Measurements from ENCODE around the gene FKBP4.

The FKBP4 gene

DNA sequence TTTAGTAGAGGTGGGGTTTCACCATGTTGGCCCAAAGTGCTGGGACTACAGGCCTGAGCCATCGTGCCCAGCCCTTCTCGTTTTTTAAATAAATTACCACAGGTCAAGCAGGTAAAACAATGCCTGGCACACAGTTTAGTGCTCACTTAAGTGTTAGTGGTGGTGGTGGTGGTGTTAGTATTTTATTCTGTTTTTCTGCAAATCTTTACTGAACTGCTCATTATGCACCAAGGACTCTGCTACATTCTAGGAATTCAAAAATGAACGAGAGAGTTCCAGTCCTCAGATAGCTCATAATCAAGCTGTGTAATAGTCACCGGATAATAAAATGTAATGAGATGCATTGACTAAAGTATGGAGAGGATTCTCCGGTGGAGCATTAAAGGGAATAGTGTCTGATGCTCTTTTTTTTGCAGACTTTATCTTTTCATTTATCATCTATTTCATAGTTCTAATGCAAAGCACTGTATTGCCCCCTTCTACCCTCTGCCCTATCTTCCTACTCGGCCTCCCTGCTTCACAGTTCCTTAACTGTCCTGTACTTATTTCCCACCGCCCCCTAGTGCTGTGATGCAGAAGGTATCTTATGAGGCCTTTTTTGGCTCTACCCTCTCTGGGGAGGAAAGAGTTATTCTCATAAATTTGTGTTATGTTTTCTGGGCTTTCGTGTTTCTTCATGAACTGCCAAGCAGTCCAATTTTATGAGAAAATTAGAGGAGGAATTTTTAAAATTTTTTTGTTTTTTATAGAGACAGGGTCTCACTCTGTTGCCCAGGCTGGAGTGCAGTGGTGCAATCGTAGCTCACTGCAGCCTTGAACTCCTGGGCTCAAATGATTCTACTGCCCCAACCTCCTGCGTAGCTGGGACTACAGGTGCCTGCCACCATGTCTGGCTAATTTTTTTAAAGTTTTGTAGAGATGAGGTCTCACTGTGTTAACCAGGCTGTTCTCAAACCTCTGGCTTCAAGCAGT lies 18.7 kb downstream of the FKBP4 start:
- H3K4me1 Mint-ChIP-seq = peaks cover 36% of the 10 kb centered on the region
- DNase-seq (peak; percentile 58), ATAC-seq (peak; percentile 50)
- H3K27ac Mint-ChIP-seq = peak overlapping the region; percentile 100
- H3K4me3 Mint-ChIP-seq = peak overlapping the region; percentile 100
- H3K27me3 Mint-ChIP-seq = no peaks in the 10 kb centered on the region
- H3K36me3 Mint-ChIP-seq (ENCODE audit: low read depth) = peaks cover 27% of the 10 kb centered on the region
- no peaks in the 10 kb centered on the region for H3K9me3 Mint-ChIP-seq

DNA sequence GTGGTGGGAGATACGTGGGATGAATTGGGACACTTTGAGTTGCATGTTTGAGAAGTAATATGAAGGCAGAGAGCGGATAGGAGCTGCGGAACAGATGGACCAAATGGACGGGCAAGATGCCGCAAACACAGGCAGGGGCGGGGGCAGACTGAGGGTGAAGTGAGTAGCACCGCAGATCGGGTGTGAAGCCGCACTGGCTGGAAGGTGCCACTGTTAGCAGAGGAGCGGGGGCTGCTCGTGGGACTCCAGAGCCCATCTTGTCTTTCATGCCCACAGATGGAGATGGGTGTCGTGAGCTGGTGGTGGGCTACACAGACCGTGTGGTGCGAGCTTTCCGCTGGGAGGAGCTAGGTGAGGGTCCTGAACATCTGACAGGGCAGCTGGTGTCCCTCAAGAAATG lies 25.0 kb downstream of the FKBP4 start:
- no peak overlapping the region for H3K27ac Mint-ChIP-seq
- peaks cover 21% of the 10 kb centered on the region for H3K4me1 Mint-ChIP-seq
- H3K9me3 Mint-ChIP-seq = no peaks in the 10 kb centered on the region
- H3K4me3 Mint-ChIP-seq = no peak overlapping the region
- ATAC-seq = no peak
- DNase-seq = no peak
- no peaks in the 10 kb centered on the region for H3K27me3 Mint-ChIP-seq
- H3K36me3 Mint-ChIP-seq (ENCODE audit: low read depth) = peaks cover 48% of the 10 kb centered on the region

DNA sequence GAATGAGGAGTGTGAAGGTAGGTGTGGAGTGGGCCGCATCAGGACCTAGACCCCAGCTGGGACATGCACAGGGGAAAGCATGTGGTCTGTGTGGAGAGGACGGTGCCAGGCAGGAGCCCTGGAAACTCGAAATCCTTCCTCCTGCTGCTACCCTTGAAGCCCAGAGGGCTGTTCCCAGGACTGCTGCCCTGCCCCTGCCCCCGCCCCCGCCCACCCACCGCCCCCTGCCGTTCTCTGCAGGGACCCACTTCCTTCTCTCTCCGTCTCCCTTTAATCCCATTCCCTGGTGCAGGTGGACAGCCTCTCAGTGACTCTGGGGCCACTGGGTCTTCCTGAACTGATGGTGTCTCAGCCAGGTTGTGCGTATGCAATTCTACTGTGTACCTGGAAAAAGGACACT lies 25.7 kb downstream of the FKBP4 start:
- Mint-ChIP-seq H3K9me3 (no peaks in the 10 kb centered on the region), H3K27ac (no peak overlapping the region), H3K36me3 (ENCODE audit: low read depth) (peaks cover 51% of the 10 kb centered on the region), H3K4me1 (peaks cover 16% of the 10 kb centered on the region), H3K4me3 (no peak overlapping the region), H3K27me3 (no peaks in the 10 kb centered on the region)
- DNase-seq (no peak), ATAC-seq (no peak)

DNA sequence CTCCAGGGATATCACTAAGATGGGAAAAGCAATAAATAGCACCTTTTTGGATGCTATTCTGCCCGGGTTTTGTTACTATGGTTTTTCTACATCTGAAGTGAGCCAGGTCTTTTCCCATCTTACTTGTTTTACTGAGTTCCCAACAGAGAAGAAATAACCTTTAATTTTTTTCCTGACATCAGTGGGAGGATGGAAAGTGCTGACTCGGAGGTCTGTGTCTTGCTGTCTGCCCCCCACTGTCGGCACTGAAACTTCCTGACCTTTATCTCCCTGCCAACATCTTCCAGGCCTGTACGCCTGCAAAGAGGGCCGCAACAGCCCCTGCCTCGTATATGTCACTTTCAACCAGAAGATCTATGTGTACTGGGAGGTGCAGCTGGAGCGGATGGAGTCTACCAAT lies 28.7 kb downstream of the FKBP4 start:
- no peaks in the 10 kb centered on the region for H3K9me3 Mint-ChIP-seq
- peaks cover 40% of the 10 kb centered on the region for H3K36me3 Mint-ChIP-seq (ENCODE audit: low read depth)
- H3K4me1 Mint-ChIP-seq = peaks cover 8% of the 10 kb centered on the region
- no peak overlapping the region for H3K27ac Mint-ChIP-seq
- DNase-seq (no peak), ATAC-seq (no peak)
- H3K27me3 Mint-ChIP-seq = no peaks in the 10 kb centered on the region
- no peak overlapping the region for H3K4me3 Mint-ChIP-seq

DNA sequence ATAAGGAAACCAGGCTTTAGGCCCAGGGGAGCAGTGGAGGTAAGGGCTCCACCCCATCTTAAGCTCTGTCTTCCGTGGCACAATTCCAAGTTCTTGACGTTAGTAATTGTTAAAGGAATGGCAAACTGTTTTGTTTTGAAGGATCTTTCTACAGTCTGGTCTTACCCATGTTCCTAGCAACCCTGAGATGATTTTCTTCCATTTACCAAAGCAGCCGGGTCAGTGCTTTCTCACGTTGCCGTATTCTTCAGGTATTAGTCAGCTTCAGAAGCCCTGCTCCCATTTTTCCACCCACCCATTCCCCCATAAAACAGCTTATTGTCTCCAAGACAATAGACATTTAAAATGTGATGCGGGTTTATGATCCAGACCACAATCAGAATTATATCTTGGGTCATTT lies 29.8 kb downstream of the FKBP4 start:
- H3K27ac Mint-ChIP-seq = no peak overlapping the region

DNA sequence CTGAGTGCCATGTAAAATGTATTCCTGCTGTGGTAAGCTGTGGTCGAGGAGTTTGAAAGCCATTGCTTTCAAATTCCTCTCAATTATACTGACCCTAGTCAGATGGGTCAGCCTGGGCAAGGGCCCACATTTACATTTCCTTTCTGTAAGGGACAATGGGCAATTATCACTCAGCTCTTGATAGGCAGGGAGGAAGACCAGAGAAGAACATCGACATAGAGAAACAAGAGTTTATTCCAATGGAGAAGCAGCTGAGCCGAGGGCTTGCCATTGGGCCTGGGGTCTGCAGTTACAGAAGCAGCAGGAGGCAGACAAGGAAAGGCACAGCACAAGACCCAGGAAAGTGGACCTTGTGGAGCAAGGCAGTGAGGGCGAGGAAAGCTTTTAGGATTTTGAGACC lies 30.4 kb downstream of the FKBP4 start:
- Mint-ChIP-seq H3K27me3 (no peaks in the 10 kb centered on the region), H3K4me3 (no peak overlapping the region), H3K4me1 (peaks cover 8% of the 10 kb centered on the region), H3K27ac (no peak overlapping the region), H3K36me3 (ENCODE audit: low read depth) (peaks cover 42% of the 10 kb centered on the region), H3K9me3 (no peaks in the 10 kb centered on the region)
- DNase-seq (no peak), ATAC-seq (no peak)

More for the DNA sequence above, 29.8 kb downstream of the FKBP4 start:
- peaks cover 8% of the 10 kb centered on the region for H3K4me1 Mint-ChIP-seq
- no peaks in the 10 kb centered on the region for H3K27me3 Mint-ChIP-seq
- no peak for DNase-seq
- H3K36me3 Mint-ChIP-seq (ENCODE audit: low read depth) = peaks cover 45% of the 10 kb centered on the region
- H3K9me3 Mint-ChIP-seq = no peaks in the 10 kb centered on the region
- no peak for ATAC-seq
- H3K4me3 Mint-ChIP-seq = no peak overlapping the region

DNA sequence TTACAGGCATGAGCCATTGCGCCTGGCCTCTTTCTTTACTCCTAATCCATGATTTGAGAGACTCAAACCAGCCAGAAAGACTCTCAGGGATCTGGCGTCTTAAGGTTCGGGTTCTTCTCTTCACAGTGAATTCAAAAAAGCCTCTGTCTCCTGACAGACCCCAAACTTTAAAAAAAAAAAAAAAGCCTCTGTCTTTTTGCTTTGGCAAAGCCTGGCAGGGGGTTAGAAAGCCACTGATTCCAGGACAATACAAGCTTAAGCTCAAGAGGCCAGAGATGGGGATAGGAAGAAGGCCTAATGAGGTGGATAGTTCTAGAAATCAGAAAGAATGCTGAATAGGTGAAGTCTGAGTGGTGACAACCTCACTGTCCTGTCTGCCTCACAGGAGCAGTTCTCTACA lies 31.3 kb downstream of the FKBP4 start:
- DNase-seq (no peak), ATAC-seq (no peak)
- Mint-ChIP-seq H3K27me3 (no peaks in the 10 kb centered on the region), H3K4me3 (no peak overlapping the region), H3K4me1 (peaks cover 8% of the 10 kb centered on the region), H3K27ac (no peak overlapping the region), H3K36me3 (ENCODE audit: low read depth) (peaks cover 43% of the 10 kb centered on the region), H3K9me3 (no peaks in the 10 kb centered on the region)

DNA sequence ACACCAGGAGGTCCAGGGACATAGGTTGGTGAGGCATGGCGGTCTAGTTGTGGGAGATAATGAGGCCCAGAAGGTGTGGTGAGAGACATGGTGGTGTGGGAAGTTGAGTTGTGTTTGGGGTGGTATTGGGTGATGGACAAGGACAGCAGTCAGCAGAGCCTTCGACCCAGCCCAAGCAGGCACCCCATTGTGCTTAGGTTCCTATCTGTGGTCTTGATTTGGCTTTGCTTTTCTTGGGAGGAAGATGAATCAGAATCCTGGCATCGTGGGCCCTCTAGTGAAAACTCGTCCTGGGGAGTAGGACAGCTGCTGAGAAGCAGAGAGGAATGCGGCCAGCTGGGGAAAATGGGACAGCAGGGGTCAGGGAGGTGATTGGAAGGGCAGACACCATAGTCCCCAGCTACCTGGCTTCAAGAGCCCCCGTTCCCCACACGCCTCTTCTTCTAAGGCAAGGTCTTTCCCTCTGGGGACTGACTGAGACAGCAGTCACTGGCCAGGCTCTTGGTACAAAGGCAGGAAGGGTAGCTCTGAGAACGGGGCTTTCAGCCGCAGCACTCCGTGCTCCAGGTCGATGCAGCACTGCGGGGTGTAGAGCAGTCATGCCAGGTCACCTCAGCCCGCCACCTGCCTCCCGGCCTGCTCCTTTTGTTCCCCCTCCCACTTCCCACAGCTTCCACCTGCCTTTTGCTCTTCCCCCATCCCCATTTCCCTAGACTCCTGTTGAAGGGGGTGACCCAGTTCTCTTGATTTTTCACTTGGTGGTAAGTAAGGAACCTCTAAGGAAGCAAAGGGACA lies 32.1 kb downstream of the FKBP4 start:
- Mint-ChIP-seq H3K4me1 (peaks cover 8% of the 10 kb centered on the region), H3K36me3 (ENCODE audit: low read depth) (peaks cover 43% of the 10 kb centered on the region), H3K9me3 (no peaks in the 10 kb centered on the region), H3K4me3 (no peak overlapping the region), H3K27ac (no peak overlapping the region), H3K27me3 (no peaks in the 10 kb centered on the region)
- no peak for ATAC-seq
- DNase-seq = no peak

DNA sequence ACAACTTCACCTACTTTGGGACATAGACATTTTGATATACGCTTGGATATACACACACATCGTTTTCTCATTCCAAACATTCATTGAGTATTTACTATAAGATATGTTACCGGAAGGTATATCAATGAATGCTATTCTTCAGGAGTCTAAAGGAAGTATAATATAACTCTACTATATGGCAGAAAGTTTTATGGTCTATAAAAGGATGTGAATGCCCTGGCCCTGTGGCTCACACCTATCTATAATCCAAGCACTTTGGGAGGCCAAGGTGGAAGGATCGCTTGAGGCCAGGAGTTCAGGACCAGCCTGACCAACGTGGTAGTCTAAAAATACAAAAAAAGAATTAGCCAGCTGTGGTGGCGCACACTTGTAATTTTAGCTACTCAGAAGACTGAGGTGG lies 34.5 kb downstream of the FKBP4 start:
- H3K4me1 Mint-ChIP-seq = peaks cover 2% of the 10 kb centered on the region
- no peaks in the 10 kb centered on the region for H3K27me3 Mint-ChIP-seq
- H3K9me3 Mint-ChIP-seq = no peaks in the 10 kb centered on the region
- DNase-seq = no peak
- peaks cover 29% of the 10 kb centered on the region for H3K36me3 Mint-ChIP-seq (ENCODE audit: low read depth)
- H3K4me3 Mint-ChIP-seq = no peak overlapping the region
- ATAC-seq = no peak
- H3K27ac Mint-ChIP-seq = no peak overlapping the region

DNA sequence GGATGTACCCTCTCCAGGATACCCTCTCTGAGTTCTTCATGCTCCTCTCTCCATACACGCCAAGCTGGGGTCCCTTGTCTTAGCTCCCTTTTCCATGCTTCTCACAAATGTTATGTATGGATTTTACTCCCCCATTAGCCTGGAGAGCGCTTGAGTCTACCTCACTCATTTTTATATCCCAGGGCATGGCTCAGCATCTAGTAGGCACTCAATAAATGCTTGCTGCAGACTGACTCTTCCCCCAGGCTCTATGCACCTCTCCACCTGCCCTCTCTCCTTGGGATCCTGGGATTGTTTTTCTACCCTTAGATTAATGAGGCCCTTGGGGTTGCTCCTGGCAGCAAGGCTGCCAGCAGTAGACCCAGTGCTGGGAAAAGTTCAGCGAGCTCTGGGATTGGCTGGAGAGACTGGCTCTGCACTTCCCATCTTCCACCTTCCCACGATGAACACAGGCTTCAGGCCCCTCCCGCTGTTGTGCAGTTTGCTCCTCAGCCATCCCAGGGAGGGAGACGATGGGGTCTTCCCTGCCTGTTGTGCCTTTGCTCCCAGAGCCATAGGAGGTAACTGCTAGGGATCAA lies 37.9 kb downstream of the FKBP4 start:
- ATAC-seq (no peak), DNase-seq (no peak)
- H3K4me1 Mint-ChIP-seq = peaks cover 2% of the 10 kb centered on the region
- H3K36me3 Mint-ChIP-seq (ENCODE audit: low read depth) = peaks cover 23% of the 10 kb centered on the region
- no peaks in the 10 kb centered on the region for H3K27me3 Mint-ChIP-seq
- H3K9me3 Mint-ChIP-seq = no peaks in the 10 kb centered on the region
- no peak overlapping the region for H3K27ac Mint-ChIP-seq
- H3K4me3 Mint-ChIP-seq = no peak overlapping the region

DNA sequence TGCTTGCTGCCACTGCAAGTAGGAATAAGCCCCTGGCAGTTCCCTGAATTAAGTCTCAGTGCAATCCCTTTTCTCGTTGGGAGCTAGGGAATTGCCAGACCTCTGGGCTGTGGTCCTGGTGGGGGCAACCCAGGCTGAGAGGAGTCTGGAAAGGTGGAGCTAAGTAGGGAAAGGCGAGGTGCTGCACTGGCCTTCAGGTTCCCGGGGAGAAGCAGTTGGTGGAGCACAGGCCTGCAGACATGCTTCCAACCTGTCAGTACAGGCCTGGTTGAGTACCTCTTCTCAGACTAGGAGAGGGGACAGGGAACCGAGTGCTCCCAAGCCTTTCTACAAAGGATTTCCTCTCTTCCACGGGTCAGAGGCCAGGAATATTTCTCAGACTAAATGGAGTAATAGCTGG lies 38.6 kb downstream of the FKBP4 start:
- H3K36me3 Mint-ChIP-seq (ENCODE audit: low read depth) = peaks cover 25% of the 10 kb centered on the region

DNA sequence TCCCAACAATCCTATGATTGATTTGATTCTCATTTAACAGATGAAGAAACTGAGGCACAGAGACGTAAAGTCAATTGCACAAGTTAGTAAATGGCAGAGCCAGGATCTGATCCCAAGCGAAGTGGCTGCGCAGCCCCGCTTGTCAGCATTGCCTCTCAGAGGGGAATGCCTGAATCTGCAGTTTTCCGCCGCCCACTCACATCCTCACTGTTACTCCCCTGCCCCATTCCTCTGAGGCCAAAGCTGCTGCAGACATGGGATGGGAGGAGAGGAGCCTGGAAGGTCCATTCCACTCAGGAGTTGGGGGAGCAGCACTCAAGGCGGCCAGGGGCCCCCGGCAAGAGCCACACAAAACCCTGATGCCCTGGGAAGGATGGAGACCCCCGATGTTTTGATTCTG lies 39.0 kb downstream of the FKBP4 start:
- peaks cover 2% of the 10 kb centered on the region for H3K4me1 Mint-ChIP-seq
- no peak for ATAC-seq
- peaks cover 23% of the 10 kb centered on the region for H3K36me3 Mint-ChIP-seq (ENCODE audit: low read depth)
- H3K27ac Mint-ChIP-seq = no peak overlapping the region
- H3K27me3 Mint-ChIP-seq = no peaks in the 10 kb centered on the region
- DNase-seq = no peak
- H3K9me3 Mint-ChIP-seq = no peaks in the 10 kb centered on the region
- no peak overlapping the region for H3K4me3 Mint-ChIP-seq

More for the DNA sequence above, 38.6 kb downstream of the FKBP4 start:
- Mint-ChIP-seq H3K27ac (no peak overlapping the region), H3K4me3 (no peak overlapping the region), H3K4me1 (peaks cover 2% of the 10 kb centered on the region), H3K9me3 (no peaks in the 10 kb centered on the region), H3K27me3 (no peaks in the 10 kb centered on the region)
- DNase-seq (no peak), ATAC-seq (no peak)

DNA sequence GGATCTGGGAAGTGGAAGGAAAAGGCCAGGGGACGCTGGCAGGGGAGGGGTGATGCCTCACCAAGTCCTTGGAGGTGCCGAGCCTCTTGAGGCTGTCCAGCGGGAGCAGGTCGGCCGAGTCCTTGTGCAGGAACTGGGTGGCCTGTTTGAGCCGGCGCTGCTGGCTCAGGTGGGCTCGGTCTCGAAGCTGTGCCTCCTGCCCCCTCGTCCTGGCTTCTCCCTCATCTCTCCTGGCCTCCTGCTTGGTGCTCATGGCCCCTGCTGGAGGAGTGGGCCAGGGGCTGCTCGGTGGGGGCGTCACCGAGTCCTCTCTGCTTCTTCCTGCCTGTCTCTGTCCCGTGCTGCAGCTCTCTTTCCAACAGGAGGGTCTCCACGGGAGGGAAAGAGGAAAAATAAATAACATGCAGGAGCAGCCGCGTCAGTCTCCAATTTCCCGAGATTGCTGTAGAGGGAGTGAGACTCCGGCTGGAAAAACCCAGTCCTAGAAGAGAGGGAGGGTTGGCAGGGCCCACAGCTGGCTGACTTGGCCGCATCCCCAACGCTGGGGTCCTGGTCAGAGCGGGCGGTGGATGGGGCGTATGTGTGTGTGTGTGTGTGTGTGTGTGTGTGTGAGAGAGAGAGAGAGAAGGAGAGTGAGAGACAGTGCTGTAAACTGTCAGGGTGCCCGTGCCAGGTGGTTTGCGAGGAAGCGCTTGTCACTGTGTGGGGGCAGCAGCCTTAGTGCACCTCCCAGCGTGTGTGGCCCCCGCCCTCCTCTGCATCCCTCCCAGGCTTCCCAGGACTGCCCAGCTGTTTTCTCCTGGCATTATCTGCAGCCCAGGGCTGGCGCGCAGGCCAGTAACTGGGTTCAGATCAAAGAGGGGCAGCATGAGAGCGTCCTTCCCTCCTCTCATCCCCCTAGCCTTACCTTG lies 40.1 kb downstream of the FKBP4 start, which contains the start of gene NRIP2:
Gene NRIP2 (minus strand): TSS at position 455 of the 911 bp plus-strand sequence. CDS start 52 bp downstream, at position 403.
- Mint-ChIP-seq H3K9me3 (no peaks in the 10 kb centered on the region), H3K27ac (peak within 1 kb of the TSS; percentile 6), H3K27me3 (no peaks in the 10 kb centered on the region), H3K4me3 (no peak within 1 kb of the TSS), H3K36me3 (ENCODE audit: low read depth) (peaks cover 23% of the 10 kb centered on the region), H3K4me1 (peaks cover 2% of the 10 kb centered on the region)
- ATAC-seq (peak; percentile 16), DNase-seq (no peak)
